GM18861 (cell line): Measurements from ENCODE around the gene ARFGAP1.

Source experiments
- ATAC-seq: cut with Tn5 transposase; IDR thresholded peaks from one replicate; pipeline ENCODE4 v1.9.1; 2021; ENCODE audit not compliant: unreplicated experiment

The ARFGAP1 gene

DNA sequence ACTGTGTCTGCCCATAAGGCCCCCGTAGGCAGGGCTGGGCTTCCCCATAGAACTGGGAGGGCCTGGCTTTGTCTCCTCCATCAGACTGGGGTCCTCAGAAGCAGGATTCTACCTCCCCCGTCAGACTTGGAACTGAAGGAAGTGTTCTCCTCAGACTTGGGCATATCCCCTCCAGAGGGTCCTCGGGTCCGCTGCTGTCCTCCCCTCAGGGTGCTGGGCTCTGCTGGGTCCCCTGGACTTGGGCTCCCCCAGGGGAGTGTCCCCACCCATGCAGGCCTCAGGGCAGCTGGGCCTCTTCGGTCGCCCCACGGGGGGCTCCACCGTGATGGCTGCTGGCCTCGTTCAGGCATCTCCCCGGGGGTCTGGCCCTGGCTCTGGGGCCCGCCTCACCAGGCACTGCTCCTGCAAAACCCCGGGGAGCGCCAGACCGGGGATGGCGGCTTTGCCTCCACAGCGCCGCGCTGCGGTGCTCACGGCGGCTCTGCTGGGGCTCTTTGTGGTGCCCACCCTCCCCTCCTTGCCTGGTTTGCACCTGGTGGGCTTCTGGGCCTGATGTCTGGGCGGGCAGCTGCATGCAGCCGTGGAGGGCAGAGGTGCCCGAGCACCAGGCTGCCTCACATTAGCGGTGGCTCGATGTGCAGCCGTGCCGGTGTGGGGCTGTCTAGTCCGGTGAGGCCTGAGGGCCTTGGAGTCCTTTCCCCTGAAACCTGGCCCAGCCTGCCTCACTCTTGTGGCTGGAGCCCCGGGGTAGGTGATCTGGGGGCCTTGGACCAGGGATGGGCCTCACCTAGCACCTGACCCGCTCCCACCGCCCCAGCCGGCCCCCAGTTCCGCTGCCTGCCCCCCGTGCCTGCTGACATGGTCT lies 34.3 kb downstream of the ARFGAP1 start:
- ATAC-seq = no peak

DNA sequence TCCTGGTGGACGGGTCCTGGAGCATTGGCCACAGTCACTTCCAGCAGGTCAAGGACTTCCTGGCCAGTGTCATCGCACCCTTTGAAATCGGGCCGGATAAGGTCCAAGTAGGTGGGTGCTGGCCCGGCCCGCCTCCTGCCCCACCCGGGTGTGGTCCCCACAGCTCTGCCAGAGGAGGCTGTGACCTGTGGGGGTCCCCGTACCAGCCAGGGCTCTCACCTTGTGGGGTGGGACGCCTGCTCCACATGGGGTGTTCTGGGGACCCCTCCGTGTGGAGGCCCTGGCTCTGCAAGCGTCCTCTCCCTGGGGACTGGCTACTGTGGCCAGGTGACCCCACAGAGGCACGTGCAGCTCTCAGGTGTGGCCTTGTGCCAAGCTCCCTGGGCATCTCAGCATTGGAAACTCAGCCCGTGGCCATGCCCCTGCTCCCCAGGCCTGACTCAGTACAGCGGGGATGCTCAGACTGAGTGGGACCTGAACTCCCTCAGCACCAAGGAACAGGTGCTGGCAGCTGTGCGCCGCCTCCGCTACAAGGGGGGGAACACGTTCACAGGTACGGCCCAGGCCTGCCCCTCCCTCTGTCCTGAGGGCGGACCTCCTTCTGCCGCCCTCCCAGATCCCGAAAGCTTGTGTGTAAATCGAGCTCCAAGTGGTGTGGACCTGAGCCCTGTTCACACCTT lies 35.1 kb downstream of the ARFGAP1 start:
- ATAC-seq = no peak

DNA sequence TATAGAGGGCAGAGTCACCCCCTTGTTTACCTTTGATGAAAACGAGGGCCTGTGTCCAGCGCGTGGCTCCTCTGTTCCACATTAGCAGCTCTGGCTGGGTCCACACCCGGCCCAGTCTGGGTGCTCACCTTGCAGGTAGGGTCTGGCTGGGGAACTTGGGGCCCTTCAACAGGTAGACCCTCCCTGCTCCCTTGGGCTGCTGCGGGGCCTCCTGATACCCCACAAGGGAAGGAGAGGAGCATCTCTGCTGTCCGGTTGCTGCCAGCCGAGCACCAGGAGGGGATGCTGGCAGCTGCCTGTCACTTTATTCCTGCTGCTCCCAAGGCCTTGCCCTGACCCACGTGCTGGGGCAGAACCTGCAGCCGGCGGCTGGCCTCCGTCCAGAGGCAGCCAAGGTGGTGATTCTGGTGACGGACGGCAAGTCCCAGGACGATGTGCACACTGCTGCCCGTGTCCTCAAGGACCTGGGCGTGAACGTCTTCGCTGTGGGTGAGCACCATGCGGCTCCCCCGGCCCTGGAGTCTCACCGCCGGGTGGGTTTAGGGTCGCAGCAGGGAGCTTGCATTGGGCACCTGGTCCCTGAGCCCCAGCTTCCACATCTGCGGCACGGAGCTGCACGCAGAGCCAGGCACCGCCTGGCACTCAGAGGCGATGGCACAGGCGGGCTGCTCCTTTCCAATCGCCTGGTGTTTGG lies 35.8 kb downstream of the ARFGAP1 start:
- ATAC-seq = no peak

DNA sequence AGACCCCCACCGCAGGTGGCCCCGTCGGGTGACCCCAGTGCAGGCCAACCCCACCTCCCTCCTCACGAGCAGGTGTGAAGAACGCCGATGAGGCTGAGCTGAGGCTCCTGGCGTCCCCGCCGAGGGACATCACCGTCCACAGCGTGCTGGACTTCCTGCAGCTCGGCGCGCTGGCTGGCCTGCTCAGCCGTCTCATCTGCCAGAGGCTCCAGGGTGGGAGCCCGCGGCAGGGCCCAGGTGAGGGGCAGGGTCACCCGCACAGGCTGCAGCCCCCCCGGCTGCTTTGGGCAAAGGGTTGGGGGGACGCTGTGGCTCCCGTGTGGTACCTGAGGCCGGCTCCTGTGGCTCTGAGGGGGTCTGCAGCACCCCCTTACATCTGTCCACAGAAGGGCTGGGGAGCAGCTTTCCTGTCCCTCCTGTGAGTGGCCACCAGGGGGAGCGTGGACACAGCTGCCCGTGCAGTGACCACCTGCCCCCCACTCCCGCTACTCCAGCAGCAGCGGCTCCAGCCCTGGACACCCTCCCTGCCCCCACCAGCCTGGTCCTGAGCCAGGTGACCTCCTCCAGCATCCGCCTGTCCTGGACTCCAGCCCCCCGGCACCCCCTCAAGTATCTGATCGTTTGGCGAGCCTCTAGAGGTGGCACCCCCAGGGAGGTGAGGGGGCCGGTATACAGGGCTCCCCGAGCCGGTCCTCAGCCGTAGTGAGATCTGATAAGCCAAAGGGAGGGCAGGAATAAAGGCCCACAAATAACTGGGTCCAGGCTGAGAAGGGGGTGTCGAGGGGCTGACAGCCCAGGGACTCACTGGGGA lies 36.9 kb downstream of the ARFGAP1 start:
- no peak for ATAC-seq

DNA sequence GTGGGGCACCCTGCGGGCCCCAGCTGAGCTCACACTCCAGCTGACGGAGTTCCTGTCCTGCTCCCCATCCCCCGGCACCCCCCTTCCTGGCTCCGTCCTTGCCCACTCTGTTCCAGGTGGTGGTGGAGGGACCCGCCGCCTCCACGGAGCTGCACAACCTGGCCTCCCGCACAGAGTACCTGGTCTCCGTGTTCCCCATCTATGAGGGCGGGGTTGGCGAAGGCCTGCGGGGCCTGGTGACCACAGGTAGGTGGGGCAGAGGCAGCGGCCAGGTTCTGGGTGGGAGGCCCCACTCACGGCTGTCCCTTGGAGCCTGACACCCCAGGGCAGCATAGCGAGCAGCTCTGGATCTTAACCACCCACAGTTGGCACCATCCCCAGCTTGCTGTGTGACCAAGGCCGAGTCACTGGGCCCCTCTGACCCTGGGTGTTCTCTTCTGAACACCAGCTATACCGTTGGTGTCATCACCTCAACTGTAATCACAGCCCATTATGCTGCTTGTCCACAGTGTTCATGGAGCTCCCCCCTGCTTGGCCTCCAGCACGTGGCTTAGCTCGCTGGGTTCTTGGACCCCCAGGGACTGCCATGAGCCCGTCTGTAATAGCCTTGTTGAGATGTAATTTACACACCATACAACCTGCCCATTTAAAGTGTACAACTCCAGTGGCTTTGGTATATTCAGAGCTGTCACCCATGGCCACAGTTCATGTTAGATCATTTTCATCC lies 37.8 kb downstream of the ARFGAP1 start:
- ATAC-seq = no peak

DNA sequence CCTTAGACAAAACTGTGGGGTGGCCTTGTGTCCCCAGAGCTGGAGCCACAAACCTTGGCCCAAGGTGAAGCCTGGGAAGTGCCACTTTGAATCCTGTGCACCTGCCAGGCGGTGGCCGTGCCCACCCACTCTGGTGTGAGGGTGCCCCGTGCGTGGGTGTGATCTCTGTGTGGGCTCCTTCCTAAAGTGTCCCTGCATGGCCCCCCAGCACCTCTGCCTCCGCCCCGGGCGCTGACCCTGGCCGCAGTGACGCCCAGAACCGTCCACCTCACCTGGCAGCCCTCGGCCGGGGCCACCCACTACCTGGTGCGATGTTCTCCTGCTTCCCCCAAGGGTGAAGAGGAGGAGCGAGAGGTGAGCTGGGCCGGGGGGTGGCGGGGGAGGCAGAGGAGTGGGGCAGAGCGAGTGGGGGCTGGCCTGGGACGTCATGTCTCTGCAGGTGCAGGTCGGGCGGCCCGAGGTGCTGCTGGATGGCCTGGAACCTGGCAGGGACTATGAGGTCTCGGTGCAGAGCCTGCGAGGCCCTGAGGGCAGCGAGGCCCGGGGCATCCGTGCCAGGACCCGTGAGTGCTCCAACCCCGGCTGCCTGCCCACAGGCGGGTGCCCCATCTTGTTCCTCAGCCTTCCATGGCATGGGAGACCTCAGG lies 38.7 kb downstream of the ARFGAP1 start:
- no peak for ATAC-seq

DNA sequence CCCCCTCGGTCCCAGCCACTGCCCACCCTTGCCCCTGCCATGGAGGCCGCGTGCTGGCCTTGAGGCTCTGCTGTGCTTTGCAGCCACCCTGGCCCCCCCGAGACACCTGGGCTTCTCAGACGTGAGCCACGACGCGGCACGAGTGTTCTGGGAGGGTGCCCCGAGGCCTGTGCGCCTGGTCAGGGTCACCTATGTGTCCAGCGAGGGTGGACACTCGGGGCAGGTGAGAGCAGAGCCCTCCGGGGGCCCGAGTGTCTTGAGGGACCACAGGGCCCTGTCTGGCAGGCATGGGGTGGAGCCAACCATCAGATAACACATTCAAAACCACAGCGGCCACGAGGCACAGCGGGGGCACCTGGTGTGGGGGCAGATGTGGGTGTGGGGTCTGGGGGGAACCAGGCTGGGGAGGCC lies 39.2 kb downstream of the ARFGAP1 start:
- no peak for ATAC-seq

DNA sequence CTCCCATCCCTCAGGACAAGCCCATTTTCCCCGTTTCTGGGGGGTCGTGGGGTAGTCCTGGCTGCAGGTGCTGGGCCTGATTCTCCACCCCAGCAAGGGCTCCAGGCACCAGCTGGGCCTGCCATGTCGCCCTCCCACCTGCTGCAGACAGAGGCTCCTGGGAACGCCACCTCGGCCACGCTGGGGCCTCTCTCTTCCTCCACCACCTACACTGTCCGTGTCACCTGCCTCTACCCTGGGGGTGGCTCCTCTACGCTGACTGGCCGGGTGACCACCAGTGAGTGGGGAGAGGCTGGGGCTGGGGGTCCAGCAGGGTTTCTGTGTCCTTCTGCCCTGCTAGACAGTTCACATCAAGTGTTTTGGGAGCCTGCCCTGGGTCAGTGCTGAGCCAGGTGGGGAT lies 39.7 kb downstream of the ARFGAP1 start:
- no peak for ATAC-seq

DNA sequence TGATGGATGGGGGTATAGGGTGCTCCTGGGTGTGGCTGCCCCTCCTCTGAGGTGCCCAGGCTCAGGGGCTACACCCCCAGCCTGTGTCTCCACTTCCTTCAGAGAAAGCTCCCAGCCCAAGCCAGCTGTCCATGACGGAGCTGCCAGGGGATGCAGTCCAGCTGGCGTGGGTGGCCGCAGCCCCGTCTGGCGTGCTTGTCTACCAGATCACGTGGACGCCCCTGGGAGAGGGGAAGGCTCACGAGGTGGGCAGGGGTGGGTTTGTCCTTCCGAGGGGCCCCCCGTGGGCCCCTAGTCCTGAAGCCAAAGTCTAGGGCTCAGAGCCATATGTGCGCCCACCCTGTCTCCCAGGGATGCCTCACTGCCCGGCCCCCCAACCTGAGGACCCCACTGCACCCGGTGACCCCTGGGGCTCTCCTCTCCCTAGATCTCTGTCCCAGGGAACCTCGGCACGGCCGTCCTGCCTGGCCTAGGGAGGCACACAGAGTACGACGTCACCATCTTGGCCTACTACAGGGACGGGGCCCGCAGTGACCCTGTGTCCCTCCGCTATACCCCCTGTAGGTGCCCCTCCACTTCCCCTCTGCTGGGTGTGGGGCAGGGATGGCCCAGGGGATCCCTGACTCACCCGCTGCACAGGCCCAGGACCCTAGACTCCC lies 40.2 kb downstream of the ARFGAP1 start:
- ATAC-seq = no peak

DNA sequence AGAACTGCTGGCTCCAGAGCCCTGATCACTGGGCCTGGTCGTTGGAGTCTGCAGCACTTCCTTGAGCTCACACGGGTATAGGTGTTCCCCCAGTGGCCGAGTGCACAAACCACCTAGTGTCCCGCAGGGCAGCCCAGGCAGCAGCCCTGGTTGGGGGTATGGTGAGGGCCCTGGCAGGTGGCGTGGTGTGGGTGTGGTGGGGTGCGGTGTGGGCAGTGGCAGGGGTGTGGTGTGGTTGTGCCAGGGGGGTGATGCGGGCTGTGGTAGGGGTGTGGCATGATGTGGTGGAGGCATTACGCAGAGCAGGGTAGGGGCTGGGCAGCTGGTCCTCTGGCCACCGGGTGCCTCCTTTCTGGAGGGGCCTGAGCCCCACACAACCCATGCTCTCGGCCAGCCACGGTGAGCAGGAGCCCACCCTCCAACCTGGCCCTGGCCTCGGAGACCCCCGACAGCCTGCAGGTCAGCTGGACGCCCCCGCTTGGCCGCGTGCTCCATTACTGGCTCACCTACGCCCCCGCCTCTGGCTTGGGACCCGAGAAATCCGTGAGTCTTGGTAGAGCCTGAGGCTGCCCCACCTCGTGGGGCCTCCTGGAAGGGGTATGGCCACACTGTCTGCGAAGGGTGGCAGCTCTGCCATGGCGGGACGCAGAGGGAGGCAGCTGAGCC lies 40.9 kb downstream of the ARFGAP1 start:
- no peak for ATAC-seq

DNA sequence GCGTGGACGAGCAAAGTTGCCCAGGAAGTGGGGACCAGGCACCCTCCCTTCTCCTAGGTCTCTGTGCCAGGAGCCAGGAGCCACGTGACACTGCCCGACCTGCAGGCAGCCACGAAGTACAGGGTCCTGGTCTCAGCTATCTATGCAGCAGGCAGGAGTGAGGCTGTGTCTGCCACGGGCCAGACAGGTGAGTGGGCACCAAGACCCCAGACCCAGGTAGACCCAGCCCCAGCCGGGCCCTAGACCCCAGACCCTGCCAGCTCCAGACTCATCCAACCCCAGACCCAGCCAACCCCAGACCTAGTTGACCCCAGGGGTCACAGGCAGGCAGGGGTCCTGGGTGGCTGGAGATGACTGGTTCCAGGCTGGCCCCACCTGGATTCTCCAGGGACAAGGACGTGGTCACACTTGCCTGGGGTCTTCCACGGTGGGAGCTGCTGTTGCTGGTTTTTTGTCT lies 41.4 kb downstream of the ARFGAP1 start:
- no peak for ATAC-seq

DNA sequence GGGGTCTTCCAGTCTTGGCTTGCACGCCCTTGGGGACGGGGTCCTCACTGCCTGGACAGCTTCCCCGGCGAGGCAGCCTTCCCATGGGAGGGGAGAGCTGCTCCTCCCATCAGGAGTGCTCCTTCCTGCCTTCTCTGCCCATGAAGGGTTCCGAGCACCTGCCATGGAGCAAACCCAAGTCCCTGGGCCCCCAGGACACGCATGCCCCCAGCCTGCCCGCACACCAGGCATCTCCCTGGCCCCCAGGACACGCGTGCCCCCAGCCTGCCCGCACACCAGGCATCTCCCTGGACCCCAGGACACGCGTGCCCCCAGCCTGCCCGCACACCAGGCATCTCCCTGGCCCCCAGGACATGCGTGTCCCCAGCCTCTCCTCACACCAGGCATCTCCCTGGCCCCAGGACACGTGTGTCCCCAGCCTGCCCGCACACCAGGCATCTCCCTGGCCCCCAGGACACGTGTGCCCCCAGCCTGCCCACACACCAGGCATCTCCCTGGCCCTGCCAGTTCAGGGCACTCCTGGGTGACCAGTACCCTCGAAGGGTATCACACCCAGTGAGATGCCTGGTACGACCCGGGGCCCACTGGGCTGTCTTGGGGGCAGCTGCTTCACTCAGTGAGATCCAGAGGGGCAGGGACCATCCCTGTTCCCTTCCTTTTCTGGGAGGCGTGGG lies 42.1 kb downstream of the ARFGAP1 start:
- ATAC-seq = no peak

DNA sequence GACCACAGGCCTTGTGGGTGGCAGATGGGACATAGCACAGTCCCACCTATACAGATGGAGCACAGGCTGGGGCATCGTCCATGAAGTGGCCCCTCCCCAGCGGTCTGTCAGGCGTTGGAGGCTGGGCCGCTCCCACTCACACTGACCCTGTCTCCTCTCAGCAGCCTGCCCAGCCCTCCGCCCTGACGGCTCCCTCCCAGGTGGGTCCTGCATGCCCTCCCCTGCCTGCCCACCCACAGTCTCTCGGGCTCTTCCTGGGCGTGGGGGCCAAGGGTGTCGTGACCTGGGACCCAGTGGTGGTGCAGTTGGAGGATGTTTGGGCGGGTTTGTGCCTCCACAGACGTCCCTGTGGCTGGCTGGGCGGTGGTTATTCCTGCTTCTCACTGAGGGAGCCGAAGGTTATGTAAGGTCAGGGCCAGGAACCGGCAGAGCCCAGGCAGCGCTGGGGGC lies 42.7 kb downstream of the ARFGAP1 start:
- no peak for ATAC-seq

DNA sequence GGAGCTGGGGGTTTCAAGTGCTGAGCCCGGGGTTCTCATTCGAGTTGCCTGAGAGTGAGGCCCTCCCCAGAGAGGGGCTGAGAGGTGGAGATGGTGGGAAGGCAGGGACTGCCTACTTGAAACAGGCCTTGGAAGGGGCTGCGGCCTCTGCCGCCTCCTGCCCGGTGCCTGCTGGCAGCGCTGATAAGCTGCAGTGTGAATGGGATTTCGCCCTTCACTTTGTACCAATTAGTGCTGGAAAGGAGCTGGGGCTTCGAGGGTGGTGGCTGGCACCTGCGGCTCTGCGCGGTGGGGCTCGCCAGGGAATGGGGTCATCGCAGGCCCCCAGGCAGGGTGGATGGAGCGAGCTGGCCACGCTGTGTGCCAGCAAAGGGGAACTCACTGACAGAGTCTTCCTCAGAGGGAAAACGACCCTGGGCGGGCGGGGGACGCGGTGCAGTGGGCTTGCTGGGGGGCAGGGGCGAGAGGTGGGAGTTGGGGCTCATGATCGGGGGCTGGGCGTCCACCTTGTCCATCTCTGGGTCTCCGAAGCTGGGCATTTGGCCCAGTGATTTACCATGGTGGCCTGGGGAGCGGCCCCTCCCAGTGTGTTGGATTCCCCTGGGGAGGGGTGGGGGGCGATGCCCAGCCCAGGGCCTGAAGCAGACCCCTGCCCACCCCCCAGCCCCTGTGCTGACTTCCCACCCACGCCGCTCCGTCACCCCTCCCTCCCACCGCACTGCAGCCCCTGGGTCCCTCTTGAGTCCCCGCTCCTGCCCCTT lies 43.3 kb downstream of the ARFGAP1 start:
- no peak for ATAC-seq

DNA sequence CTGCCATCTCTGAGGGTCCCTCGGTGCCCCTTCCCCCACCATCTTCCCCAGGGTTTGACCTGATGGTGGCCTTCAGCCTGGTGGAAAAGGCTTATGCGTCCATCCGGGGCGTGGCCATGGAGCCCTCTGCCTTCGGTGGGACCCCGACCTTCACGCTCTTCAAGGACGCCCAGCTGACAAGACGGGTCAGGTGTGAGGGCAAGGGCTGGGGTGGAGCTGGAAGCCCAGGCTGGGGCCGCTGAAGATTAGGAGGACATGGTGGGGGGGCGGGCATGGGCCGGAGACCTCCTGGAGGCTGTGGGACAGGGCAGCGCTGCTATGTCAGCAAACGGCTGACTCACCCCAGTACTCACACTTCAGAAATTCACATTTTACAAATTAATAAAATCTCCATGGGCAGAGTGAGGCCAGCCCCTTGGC lies 43.9 kb downstream of the ARFGAP1 start:
- no peak for ATAC-seq

DNA sequence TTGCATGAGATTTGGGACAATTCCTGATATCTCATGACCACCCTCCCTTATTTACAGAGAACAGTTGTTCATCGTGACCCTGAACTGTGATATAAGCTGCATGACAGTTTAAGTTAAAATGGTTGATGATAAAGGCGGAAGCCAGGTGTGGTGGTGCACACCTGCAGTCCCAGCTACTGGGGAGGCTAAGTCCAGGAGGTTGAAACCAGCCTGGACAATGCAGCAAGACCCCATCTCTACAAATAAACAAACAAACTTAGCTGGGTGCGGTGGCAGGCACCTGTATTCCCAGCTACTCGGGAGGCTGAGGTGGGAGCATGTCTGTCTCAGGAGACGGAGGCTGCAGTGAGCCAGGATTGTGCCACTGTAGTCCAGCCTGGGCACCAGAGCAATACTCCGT lies 44.4 kb downstream of the ARFGAP1 start:
- ATAC-seq = no peak

DNA sequence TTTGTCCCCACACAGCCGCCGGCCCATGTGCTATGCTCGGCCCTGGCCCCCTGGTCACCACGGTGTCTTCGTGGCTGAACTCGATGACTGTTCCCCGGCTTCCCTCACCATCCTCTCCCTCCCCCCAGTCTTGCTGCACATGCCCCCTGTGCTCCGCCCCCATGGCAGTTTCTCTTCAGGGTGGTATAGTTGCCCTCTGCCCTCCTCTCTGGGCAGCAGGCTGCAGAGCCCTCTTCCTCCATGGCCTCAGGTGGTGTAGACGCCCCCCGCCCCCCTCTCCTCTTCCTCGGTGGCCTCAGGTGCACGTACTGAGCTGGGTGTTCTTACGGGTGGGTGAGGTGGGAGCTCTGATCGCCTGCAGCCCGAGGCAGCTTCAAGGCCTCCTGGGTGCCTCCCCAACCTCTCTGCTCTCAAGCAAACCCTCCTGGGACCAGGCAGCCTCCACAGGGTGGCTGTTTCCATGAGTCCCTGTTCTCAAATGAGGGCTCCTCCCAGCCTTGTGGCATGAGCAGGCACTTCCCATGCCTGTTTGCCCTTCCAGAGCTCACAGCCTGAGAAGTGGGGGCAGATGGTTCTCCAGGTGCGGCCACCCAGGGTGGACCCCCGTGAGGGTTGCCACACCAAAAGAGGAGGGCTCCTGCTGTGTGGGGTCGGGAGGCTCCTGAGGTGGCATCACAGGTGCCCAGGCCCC lies 45.1 kb downstream of the ARFGAP1 start:
- ATAC-seq = no peak
